H9 (cell line): Measurements from ENCODE around the gene OR2H1. TPM values are rescaled to one million over a fixed set of nuclear protein-coding genes. Genes with fewer than 3 reads are reported as not detected.

Experiments
- DNase-seq: peaks from one replicate; pipeline ENCODE4 v3.0.0-alpha.2; 2017
- H2AFZ ChIP-seq: one replicate; pipeline ENCODE4 v1.6.1; 2013; ENCODE audit warnings: mild to moderate bottlenecking, low read length, control low read depth, moderate library complexity
- H2AK5ac ChIP-seq: 2 replicates; pipeline ENCODE4 v1.6.1; 2013; ENCODE audit warnings: low read length, control low read depth, mixed read lengths; ENCODE audit not compliant: insufficient read length
- H2BK120ac ChIP-seq: one replicate; pipeline ENCODE4 v1.6.1; 2013; ENCODE audit warnings: low read depth, mild to moderate bottlenecking, low read length, control low read depth, inconsistent platforms; ENCODE audit not compliant: poor library complexity, severe bottlenecking
- H2BK12ac ChIP-seq: 2 replicates; pipeline ENCODE4 v1.6.1; 2013; ENCODE audit warnings: low read length, control low read depth, mixed read lengths, low read depth; ENCODE audit not compliant: insufficient read length
- H2BK15ac ChIP-seq: 2 replicates; pipeline ENCODE4 v1.6.1; 2013; ENCODE audit warnings: low read depth, low read length, control low read depth
- H2BK20ac ChIP-seq: one replicate; pipeline ENCODE4 v1.6.1; 2013; ENCODE audit warnings: low read depth, mild to moderate bottlenecking, low read length, control low read depth, inconsistent platforms; ENCODE audit not compliant: poor library complexity, severe bottlenecking
- H2BK5ac ChIP-seq: 2 replicates; pipeline ENCODE4 v1.6.1; 2013; ENCODE audit warnings: low read length, control low read depth, mixed read lengths; ENCODE audit not compliant: insufficient read length
- H3K14ac ChIP-seq: 2 replicates; pipeline ENCODE4 v1.6.1; 2013; ENCODE audit warnings: low read length, control low read depth; ENCODE audit not compliant: insufficient read depth
- H3K18ac ChIP-seq: 2 replicates; pipeline ENCODE4 v1.6.1; 2013; ENCODE audit warnings: low read depth, mild to moderate bottlenecking, mixed read lengths, low read length, control low read depth; ENCODE audit not compliant: insufficient read length
- H3K23ac ChIP-seq: 2 replicates; pipeline ENCODE4 v1.6.1; 2013; ENCODE audit warnings: low read length, control low read depth, mixed read lengths, low read depth; ENCODE audit not compliant: insufficient read length
- H3K23me2 ChIP-seq: 2 replicates; pipeline ENCODE4 v1.6.1; 2013; ENCODE audit warnings: low read depth, mild to moderate bottlenecking, mixed read lengths, low read length, control low read depth; ENCODE audit not compliant: insufficient read length, poor library complexity, severe bottlenecking
- H3K27ac ChIP-seq: 2 replicates; pipeline ENCODE4 v1.5.1; 2013; ENCODE audit warnings: low read length, control low read depth, mixed read lengths, low read depth; ENCODE audit not compliant: insufficient read length
- H3K27me3 ChIP-seq: 2 replicates; pipeline ENCODE4 v1.6.1; 2013; ENCODE audit warnings: low read length, control low read depth, inconsistent platforms; ENCODE audit not compliant: insufficient read depth
- H3K4ac ChIP-seq: 2 replicates; pipeline ENCODE4 v1.6.1; 2013; ENCODE audit warnings: low read depth, mild to moderate bottlenecking, control low read depth, inconsistent platforms, low read length, moderate library complexity
- H3K4me1 ChIP-seq: 2 replicates; pipeline ENCODE4 v1.6.1; 2013; ENCODE audit warnings: low read length, control low read depth, inconsistent platforms; ENCODE audit not compliant: insufficient read depth
- H3K4me2 ChIP-seq: 2 replicates; pipeline ENCODE4 v1.6.1; 2013; ENCODE audit warnings: low read length, control low read depth, mixed read lengths; ENCODE audit not compliant: insufficient read length, insufficient read depth
- H3K56ac ChIP-seq: 2 replicates; pipeline ENCODE4 v1.6.1; 2013; ENCODE audit warnings: low read depth, mild to moderate bottlenecking, mixed read lengths, low read length, control low read depth; ENCODE audit not compliant: insufficient read length
- H3K79me1 ChIP-seq: 2 replicates; pipeline ENCODE4 v1.6.1; 2013; ENCODE audit warnings: low read depth, mild to moderate bottlenecking, moderate library complexity, low read length, control low read depth, inconsistent platforms; ENCODE audit not compliant: insufficient read depth, poor library complexity, severe bottlenecking
- H3K79me2 ChIP-seq: 2 replicates; pipeline ENCODE4 v1.6.1; 2013; ENCODE audit warnings: low read length, control low read depth, inconsistent platforms; ENCODE audit not compliant: insufficient read depth
- H3K9ac ChIP-seq: 2 replicates; pipeline ENCODE4 v1.6.1; 2013; ENCODE audit warnings: low read length, control low read depth, mixed read lengths; ENCODE audit not compliant: insufficient read length; ENCODE audit errors: extremely low read depth
- H3K9me3 ChIP-seq: one replicate; pipeline ENCODE4 v1.6.1; 2013; ENCODE audit warnings: low read depth, low read length, inconsistent platforms; ENCODE audit not compliant: control insufficient read depth
- H3T11ph ChIP-seq: one replicate; pipeline ENCODE4 v1.6.1; 2013; ENCODE audit warnings: mild to moderate bottlenecking, low read length, control low read depth, inconsistent platforms
- H4K20me1 ChIP-seq: one replicate; pipeline ENCODE4 v1.6.1; 2013; ENCODE audit not compliant: control insufficient read depth, insufficient read length, insufficient read depth
- H4K5ac ChIP-seq: 2 replicates; pipeline ENCODE4 v1.6.1; 2013; ENCODE audit warnings: low read depth, mild to moderate bottlenecking, mixed read lengths, low read length, control low read depth; ENCODE audit not compliant: insufficient read length
- H4K8ac ChIP-seq: replicated peaks from 2 replicates; pipeline ENCODE4 v1.6.1; 2013; ENCODE audit warnings: low read length, control low read depth, mixed read lengths, low read depth; ENCODE audit not compliant: insufficient read length
- H4K91ac ChIP-seq: 2 replicates; pipeline ENCODE4 v1.6.1; 2013; ENCODE audit warnings: low read depth, mild to moderate bottlenecking, moderate library complexity, mixed read lengths, low read length, control low read depth; ENCODE audit not compliant: insufficient read length
- H3K27ac Mint-ChIP-seq, 3 experiments: 2 replicates in 2 of 3; 3 replicates in 1 of 3; pipeline ENCODE4 v1.8.0; 2020 to 2021; ENCODE audit warnings: mixed read lengths in 3 of 3, mild to moderate bottlenecking in 1 of 3, moderate library complexity in 1 of 3
- H3K27me3 Mint-ChIP-seq: 2 replicates; pipeline ENCODE4 v1.8.0; 2021; ENCODE audit warnings: low read depth, mild to moderate bottlenecking, moderate library complexity, mixed read lengths
- H3K36me3 Mint-ChIP-seq, 3 experiments: 2 replicates in 2 of 3; 3 replicates in 1 of 3; pipeline ENCODE4 v1.8.0; 2020 to 2021; ENCODE audit warnings: low read depth in 3 of 3, mixed read lengths in 3 of 3; ENCODE audit not compliant: insufficient read depth in 1 of 3
- H3K4me1 Mint-ChIP-seq, 2 experiments: 2 replicates each; pipeline ENCODE4 v1.8.0; 2020; ENCODE audit warnings: mixed read lengths in 2 of 2
- H3K4me3 Mint-ChIP-seq, 2 experiments: 2 replicates in 1 of 2; 3 replicates in 1 of 2; pipeline ENCODE4 v1.8.0; 2020 to 2021; ENCODE audit warnings: mild to moderate bottlenecking in 2 of 2, mixed read lengths in 2 of 2, moderate library complexity in 1 of 2
- H3K9me3 Mint-ChIP-seq, 2 experiments: 2 replicates in 1 of 2; 3 replicates in 1 of 2; pipeline ENCODE4 v1.8.0; 2020; ENCODE audit warnings: mild to moderate bottlenecking in 2 of 2, mixed read lengths in 2 of 2, moderate library complexity in 1 of 2
- CTCF ChIP-seq: fragments of 200-600 bp; sonication (generic); conservative IDR thresholded peaks from 3 replicates; pipeline ENCODE4 v1.8.0; 2021; ENCODE audit warnings: antibody characterized with exemption, mild to moderate bottlenecking
- WGBS: extraction: QIAGEN DNeasy Blood & Tissue Kit; methylation state at CpG from one replicate; pipeline ENCODE4 v1.1.7; 2013; ENCODE audit warnings: missing lambda C conversion rate, low lambda C conversion rate, mixed read lengths; ENCODE audit not compliant: insufficient read length; ENCODE audit errors: extremely low coverage; 5-methylcytosine and 5-hydroxymethylcytosine counted together
- total RNA-seq: library from RNA; stranded (reverse); gene quantifications from 2 replicates; pipeline ENCODE4 v1.2.1, GENCODE V29; 2021

Gene OR2H1
- total RNA-seq, 1 experiment from 2014 or later: not detected

- no peak overlapping the region for H3K4ac ChIP-seq
- H3K23me2 ChIP-seq: no peaks in the 10 kb centered on the region
- H3K23ac ChIP-seq: no peak overlapping the region
- H3K4me3 Mint-ChIP-seq: no peak overlapping the region
- no peak overlapping the region for H3K14ac ChIP-seq
- H3K9ac ChIP-seq: no peak overlapping the region
- H3K9me3 ChIP-seq: no peaks in the 10 kb centered on the region
- H4K8ac ChIP-seq: no peak overlapping the region
- no peak overlapping the region for H3K27ac ChIP-seq
- no CpG with 5 or more reads among the region's 3 CpGs for WGBS
- no peak overlapping the region for H3K27ac Mint-ChIP-seq
- H3K18ac ChIP-seq: no peak overlapping the region
- H4K20me1 ChIP-seq: no peaks in the 10 kb centered on the region
- H4K91ac ChIP-seq: no peak overlapping the region
- H4K5ac ChIP-seq: no peak overlapping the region
- TF ChIP-seq CTCF: no peak
- H3K36me3 Mint-ChIP-seq: no peaks in the 10 kb centered on the region
- H3K4me1 ChIP-seq: no peaks in the 10 kb centered on the region
- H3K4me2 ChIP-seq: no peak overlapping the region
- no peak overlapping the region for H2AFZ ChIP-seq
- peaks cover 6% of the 10 kb centered on the region for H3K27me3 Mint-ChIP-seq
- H2BK20ac ChIP-seq: no peak overlapping the region
- H3K56ac ChIP-seq: no peak overlapping the region
- no peak overlapping the region for H3T11ph ChIP-seq
- H3K79me2 ChIP-seq: no peaks in the 10 kb centered on the region
- H2BK12ac ChIP-seq: no peak overlapping the region
- no peak overlapping the region for H2BK120ac ChIP-seq
- no peaks in the 10 kb centered on the region; a peak in 1 of 5 replicates for H3K9me3 Mint-ChIP-seq
- H2BK15ac ChIP-seq: no peak overlapping the region
- no peak overlapping the region for H2AK5ac ChIP-seq
- no peaks in the 10 kb centered on the region for H3K4me1 Mint-ChIP-seq
- H2BK5ac ChIP-seq: no peak overlapping the region
- H3K79me1 ChIP-seq: no peaks in the 10 kb centered on the region
- DNase-seq: no peak
- no peaks in the 10 kb centered on the region for H3K27me3 ChIP-seq
Observed at GRCh38 chr6:29502181-29502580, 45.2 kb downstream of the OR2H1 start.
